Right lobe of liver (tissue), 4 donors: Measurements from ENCODE around the gene ST3GAL5.

ENCODE experiments used
- POLR2A ChIP-seq: fragments of 450-650 bp; IDR thresholded peaks from one replicate; pipeline ENCODE4 v1.6.1; 2017; ENCODE audit warnings: antibody characterized with exemption, mild to moderate bottlenecking
- TF ChIP-seq, protein P1 (sequence below), 4 donors: fragments of 200-600 bp in 3 of 4; fragments of 450-650 bp in 1 of 4; IDR thresholded peaks; one replicate each; pipeline versions ENCODE4 v1.5.1 to v1.8.0; 2016 to 2022; ENCODE audit warnings: antibody characterized with exemption in 4 of 4, mild to moderate bottlenecking in 2 of 4
- donor health status: DM: no; HTN: no; CAD: no.
- donor health status: DM: no; HTN: no; CAD: no.
- donor health status: DM: no; HTN: yes; CAD: no.

DNA sequence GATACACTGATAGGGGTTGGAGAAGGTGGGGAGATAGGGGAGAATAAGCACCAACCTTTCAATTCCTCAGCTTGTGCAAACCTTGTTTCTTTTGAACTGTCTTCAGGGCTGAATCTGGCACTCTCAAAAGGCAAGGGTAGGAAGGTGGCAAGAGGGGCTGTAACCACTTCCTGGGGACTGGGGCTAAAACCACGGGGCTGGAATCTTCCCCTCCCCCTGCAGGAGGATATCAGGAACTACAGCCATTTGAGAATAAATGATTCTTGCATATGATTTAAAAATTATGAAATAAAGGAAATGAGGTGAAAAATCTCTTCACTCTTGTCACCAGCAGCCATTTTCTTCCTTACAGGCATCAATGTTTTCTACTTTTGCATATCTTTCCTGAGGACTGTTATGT is 84.2 kb downstream of the ST3GAL5 start:
- TF ChIP-seq, protein P1, sequence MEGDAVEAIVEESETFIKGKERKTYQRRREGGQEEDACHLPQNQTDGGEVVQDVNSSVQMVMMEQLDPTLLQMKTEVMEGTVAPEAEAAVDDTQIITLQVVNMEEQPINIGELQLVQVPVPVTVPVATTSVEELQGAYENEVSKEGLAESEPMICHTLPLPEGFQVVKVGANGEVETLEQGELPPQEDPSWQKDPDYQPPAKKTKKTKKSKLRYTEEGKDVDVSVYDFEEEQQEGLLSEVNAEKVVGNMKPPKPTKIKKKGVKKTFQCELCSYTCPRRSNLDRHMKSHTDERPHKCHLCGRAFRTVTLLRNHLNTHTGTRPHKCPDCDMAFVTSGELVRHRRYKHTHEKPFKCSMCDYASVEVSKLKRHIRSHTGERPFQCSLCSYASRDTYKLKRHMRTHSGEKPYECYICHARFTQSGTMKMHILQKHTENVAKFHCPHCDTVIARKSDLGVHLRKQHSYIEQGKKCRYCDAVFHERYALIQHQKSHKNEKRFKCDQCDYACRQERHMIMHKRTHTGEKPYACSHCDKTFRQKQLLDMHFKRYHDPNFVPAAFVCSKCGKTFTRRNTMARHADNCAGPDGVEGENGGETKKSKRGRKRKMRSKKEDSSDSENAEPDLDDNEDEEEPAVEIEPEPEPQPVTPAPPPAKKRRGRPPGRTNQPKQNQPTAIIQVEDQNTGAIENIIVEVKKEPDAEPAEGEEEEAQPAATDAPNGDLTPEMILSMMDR (IDR thresholded peaks at IDR 0.05): peak; percentile 38 to 58 (median 46)
- no peak for TF ChIP-seq POLR2A
